Retinal pigment epithelial cell (primary cell): ENCODE results near the gene CDH13.

Experiments
- DNase-seq: peaks from one replicate; pipeline ENCODE4 v3.0.0-alpha.2; 2010; ENCODE audit warnings: low read depth
- H3K4me3 ChIP-seq: 2 replicates; pipeline ENCODE4 v1.5.1; 2011; ENCODE audit warnings: mild to moderate bottlenecking, low read length, control low read depth, moderate library complexity
- CTCF ChIP-seq: conservative IDR thresholded peaks from 2 replicates; pipeline ENCODE4 v1.5.1; 2011; ENCODE audit warnings: low read depth, low read length, control low read depth, inconsistent platforms

CDH13 gene

GRCh38 chr16:82784573-82784968, 157.8 kb downstream of the CDH13 start:
- no peak for TF ChIP-seq CTCF
- no peak for DNase-seq
- H3K4me3 ChIP-seq: no peak overlapping the region

GRCh38 chr16:82788225-82788624, 161.5 kb downstream of the CDH13 start:
- TF ChIP-seq CTCF: no peak
- DNase-seq: no peak
- H3K4me3 ChIP-seq: no peak overlapping the region

DNA sequence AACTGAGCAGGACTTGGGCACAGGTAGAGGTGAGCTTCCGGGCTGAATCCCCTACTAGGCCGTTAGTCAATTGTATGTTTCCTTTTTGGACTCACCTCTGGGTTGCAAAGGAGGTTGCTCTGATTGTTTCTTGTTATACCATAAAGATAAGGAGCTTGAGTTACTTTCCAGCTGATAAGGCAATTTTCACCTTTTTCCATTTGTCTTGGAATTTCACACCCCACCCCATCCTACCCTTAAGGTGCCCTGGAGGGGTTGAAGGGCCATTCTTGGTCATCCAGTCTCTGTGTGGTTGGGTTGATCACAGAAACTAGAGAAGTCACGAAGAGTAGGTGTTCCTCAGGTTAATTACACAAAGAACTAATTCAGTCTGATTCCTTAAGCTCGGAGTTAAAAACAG, 162.2 kb downstream of the CDH13 start:
- no peak overlapping the region for H3K4me3 ChIP-seq
- TF ChIP-seq CTCF: no peak
- DNase-seq: no peak

- no peak for DNase-seq
- H3K4me3 ChIP-seq: no peak overlapping the region
- TF ChIP-seq CTCF: no peak
Observed at GRCh38 chr16:82792693-82793092, 165.9 kb downstream of the CDH13 start.

DNA sequence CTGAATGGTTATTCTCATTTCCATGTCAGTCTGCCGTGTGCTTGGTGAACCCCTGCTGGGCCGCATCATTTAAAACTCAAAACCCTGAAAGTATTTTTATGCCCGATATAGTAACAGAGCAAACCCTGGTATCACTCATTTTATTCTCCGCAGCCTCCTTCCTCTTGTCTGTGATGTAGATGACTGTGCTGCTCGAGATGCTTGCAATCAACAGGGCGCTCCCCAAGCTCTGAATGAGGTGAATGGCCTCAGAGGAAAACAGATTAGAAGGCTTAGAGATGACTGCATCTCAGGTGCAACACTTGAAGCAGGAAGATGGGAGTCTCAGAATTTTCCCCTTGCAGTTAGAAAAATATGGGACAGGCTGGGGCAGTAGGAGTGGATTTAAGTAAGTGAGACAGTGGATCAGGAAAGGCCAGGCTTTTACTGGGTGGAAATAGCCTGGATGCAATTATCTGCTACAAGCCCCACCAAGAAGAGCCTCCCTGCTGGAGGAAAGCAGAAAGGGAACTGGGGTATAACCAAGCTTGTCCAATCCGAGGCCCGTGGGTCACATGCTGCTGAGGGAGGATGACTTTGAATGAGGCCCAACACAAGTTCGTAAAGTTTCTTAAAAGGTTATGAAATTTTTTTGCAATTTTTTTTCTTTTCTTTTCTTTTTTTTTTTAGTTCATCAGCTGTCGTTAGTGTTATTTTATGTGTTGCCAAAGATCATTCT, 166.9 kb downstream of the CDH13 start:
- DNase-seq: no peak
- no peak for TF ChIP-seq CTCF
- H3K4me3 ChIP-seq: no peak overlapping the region

- TF ChIP-seq CTCF: peak; percentile 16
- DNase-seq: no peak
- H3K4me3 ChIP-seq: no peak overlapping the region
Observed at GRCh38 chr16:82796047-82796446, 169.3 kb downstream of the CDH13 start.

- DNase-seq: no peak
- no peak overlapping the region for H3K4me3 ChIP-seq
- TF ChIP-seq CTCF: no peak
Observed at GRCh38 chr16:82801361-82801760, 174.6 kb downstream of the CDH13 start.
